Kasumi-1 (cell line): ENCODE measurements around the gene BGN.

Experiments used
- DNase-seq, 2 experiments: peaks; one replicate each; lab custom pipeline; 2025; lab: John Stamatoyannopoulos, UW

BGN gene

GRCh38 chrX:153485396-153486080, 9.2 kb upstream of the BGN start:
- DNase-seq: no peak

- no peak for DNase-seq
Measured at GRCh38 chrX:153486171-153486570, 8.6 kb upstream of the BGN start.

GRCh38 chrX:153487590-153488071, 7.1 kb upstream of the BGN start:
- no peak for DNase-seq

DNA sequence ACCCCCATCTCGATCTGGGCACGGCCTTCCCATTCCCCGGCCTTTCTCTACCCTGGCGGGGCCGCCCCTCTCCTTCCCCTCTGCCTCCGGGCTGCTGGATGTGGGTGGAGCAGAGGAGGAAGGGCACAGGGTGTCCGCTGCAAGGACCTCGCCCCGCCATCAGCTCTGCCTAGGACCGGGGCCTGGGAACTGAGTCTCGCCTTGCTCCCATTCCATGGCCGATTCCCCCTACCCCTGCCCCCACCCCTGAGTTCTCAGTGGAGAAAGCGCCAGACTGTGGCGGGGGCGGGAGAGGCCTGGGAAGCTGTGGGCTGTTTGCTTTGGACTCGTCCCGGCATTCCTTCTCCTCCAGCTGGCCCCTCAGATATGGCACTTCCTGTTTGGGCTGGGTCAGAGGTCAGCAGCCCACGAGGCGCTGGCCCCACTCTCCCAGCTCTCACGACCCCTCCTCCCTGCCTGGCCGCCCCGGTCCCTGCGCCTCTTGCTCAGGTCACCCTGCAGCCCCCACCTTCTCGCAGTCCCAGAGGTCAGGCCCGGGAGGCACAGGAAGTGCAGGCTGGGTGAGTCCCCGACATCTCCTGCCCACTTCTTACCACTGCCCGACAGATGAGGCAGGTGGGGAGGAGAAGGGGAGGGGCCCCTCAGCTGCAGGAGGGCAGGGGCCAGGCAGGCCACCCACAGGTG, 6.4 kb upstream of the BGN start:
- no peak for DNase-seq

GRCh38 chrX:153490217-153490930, 4.4 kb upstream of the BGN start:
- DNase-seq: no peak

DNA sequence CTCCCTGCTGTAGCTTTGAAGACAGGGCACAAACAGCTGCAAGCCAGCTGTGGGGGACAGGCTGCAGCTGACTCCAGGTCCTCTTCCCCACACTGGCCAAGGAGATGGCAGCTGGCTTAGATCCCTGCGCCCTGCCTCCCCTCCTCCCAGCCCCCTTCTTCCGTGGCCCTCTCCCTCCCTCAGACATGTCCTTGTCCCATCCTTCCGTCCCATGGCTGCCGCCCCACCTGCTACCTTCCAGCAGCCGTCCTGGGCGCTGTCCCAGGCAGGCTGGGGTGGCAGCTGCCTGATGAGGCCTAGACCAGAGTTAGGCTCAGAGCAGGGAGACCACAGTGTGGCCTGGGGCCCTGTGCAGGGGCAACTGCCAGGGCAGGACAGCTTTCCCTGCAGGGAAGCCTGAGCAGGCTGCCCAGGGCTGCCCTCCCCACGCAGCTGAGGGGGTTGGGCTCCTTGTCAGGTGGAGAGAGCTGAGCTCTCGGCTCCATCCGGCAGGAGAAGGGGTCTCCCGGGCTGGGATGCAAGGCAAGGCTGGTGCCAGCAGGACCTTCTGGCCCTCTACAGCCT, 3.3 kb upstream of the BGN start:
- DNase-seq: peak; percentile 13 to 17

- DNase-seq: peak; percentile 59 to 74
Measured at GRCh38 chrX:153491918-153492317, 2.9 kb upstream of the BGN start.

DNA sequence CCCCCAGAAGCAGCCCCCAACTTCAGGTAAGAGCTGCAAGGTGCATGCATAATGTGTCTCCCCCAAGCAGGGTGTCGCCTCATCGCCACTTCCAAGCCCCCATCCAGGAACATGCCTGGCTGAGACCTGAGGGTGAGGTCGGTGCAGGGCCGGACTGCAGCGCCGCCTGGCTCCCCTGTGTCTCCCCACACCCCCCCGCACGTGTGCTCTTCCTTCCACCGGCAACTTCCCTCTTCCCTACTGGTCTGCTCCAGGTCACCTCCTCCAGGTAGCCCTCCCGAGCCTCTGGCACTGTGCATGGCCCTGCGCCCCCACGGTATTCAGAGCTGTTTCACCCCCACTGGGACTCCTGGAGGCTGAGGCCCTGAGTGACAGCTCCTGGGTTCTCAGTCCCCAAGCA, 2.2 kb upstream of the BGN start:
- DNase-seq: peak in 1 of 2 experiments; percentile 10

- no peak for DNase-seq
Measured at GRCh38 chrX:153493085-153493484, 1.7 kb upstream of the BGN start.

- no peak for DNase-seq
Measured at GRCh38 chrX:153494061-153494460, 719 bp upstream of the BGN start.

- DNase-seq: no peak
Measured at GRCh38 chrX:153495362-153495751, 577 bp downstream of the BGN start.

GRCh38 chrX:153495903-153496589, 1.3 kb downstream of the BGN start:
- DNase-seq: no peak

DNA sequence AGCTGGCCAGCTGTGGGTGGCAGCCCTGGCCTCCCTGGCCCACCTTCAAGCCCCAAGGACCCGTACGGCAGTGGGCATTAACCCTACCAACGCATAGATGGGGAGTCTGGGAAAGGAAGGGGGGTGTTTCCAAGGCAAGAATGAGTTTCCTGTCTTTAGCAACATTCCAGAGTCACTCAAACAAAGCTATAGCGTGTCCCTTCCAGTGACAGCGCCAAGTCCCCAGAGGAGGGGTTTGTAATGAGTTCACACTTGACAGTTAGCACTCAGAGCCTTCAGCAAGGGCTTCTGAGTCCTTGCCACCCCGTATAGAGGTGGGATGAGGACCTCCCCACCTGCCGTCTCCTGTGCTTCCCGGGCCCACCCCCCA, 1.8 kb downstream of the BGN start:
- DNase-seq: no peak

DNA sequence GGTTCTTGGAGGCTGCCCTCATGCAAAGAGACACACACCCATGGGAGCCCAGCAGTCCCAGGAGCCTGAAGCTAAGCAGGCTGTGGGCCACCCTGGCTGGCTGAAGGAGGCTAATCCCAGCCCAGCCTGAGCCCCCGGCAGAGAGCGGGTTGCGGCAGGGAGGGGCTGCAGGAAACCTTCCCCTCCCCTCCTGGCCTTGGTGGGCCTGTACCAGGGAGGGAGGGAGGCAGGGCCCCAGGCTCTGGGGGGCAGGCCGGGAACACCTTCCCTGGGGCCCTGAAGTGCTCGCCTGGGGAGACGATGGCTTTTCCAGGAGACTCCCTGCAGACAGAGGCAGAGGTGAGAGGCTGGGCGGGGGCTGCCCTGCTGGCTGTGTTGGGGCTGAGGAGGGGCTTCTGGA, 3.7 kb downstream of the BGN start:
- DNase-seq: no peak

- no peak for DNase-seq
Measured at GRCh38 chrX:153499341-153499740, 4.6 kb downstream of the BGN start.

DNA sequence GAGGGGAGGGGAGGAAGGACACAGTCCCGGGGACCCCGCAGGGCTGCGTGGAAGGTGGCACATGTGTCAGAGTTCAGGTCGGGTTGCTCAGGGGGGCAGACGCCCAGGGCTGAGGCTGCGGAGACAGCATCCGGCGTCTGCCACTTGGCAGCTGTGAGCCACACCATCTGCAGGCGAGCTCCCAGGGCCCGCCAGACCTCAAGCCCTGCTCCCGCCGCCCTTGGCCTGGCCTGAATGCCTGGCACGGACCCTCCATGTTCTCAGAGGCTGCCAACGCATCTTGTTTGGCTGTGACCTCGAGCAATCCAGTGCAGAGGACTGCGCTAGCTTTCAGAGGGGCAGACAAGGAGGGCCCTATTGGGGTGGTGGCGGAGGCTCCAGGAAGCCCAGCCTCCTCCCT, 5.1 kb downstream of the BGN start:
- DNase-seq: no peak

DNA sequence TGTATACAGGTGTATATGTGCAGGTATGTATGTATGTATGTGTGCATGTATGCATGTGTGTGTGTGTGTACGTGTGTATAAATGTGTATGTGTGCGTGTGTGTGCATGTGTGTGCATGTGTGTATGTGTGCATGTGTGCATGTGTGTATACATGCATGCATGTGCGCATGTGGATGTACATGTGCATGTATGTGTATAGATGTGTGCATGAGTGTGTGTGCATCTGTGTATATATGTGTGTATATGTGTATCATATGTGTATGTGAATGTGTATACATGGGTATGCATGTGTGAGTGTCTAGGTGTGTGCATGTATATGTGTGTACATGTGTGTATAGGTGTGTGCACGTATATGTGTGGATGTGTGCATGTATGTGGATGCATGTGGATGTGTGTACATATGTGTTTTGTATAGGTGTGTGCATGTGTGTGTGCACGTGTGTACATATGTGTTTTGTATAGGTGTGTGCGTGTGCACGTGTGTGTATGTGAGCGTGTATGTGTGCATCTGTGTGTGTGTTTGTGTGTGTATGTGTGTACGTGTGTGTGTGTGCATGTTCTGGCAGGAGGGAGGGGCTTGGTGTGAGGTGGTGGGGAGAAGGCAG, 6.0 kb downstream of the BGN start:
- DNase-seq: no peak

- no peak for DNase-seq
Measured at GRCh38 chrX:153501530-153501929, 6.8 kb downstream of the BGN start.

DNA sequence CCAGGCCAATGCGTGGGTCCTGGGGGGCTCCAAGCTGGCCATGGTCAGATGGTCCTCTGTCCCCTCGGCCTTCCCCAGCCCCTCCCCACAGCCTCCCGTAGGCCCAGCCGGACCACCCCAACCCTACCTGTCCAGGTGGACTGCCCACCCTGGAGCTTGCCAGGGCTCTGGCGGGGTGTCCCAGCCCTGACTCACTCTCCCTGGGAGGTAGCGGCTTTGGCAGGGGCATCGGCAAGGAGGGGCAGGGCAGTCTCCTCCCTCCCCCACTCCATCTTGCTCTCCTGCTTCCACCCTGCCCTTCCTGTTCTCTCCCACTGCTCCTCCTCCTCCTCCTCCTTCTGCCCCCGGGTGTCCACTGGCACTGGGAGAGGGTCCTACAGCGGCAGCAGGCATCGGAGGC, 7.4 kb downstream of the BGN start:
- DNase-seq: no peak

DNA sequence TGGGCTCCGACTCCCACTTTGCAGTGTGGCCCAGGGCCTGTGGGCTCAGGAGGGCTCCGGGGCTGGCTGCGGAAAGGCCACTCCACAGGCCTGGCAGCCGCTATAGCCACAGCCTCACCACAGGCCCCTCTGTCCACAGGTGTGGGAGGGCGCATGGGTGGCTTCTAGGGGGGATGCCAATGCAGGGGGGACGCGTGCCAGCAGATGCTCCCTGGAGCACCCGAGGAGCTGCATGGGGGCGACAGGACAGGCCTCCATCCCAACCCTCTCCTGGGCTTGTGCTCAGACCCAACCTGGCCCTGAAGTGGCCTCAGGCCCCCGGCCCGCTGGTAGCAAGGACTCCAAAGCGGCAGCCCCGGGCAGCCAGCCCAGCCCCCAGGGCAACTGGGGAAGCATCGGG, 8.0 kb downstream of the BGN start:
- DNase-seq: no peak

DNA sequence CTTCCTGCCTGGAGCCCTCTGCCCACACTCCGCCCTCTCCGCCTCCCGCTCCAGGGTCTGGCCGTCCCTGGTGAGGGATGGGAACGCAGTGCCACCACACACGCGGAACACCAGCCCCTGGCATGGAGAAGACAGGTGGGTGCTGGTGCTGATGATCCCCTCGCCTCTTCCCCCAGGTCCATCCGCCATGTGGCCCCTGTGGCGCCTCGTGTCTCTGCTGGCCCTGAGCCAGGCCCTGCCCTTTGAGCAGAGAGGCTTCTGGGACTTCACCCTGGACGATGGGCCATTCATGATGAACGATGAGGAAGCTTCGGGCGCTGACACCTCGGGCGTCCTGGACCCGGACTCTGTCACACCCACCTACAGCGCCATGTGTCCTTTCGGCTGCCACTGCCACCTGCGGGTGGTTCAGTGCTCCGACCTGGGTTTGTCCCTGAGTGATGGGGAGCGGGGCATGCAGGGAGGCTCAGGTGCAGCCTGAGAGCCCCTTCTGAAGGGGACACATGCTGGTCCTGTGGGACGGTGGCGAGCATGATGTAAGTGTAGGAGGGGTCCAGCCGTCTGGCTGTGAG, 9.8 kb downstream of the BGN start:
- no peak for DNase-seq

DNA sequence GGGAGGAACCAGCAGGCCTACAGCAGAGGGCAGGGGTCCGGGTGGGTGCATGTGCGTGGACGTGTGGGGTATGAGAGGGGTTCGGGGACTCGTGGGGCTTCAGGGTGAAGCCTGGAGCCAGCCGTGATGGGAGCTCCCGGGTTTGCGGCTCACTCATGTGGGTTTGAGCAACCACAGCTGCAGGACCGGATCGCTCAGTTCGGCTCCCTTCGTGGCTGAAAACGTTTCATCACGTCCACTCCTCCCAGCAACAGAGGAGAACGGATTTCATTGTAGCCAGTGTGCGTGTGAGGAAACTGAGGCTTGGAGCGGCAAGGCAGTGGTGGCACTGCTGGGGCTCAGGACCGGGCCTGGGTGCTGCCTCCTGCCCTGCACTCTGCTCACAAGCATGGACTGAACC, 10.6 kb downstream of the BGN start:
- no peak for DNase-seq
